Body of pancreas (tissue), 4 donors: ENCODE data around the gene TMEM179B.
"Not testable (repeated sequence)": the region's sequence is repeated elsewhere in the genome, so short reads cannot be mapped to it uniquely, and the experiment has no call there.

Experiments
- CTCF ChIP-seq, 7 experiments: fragments of 450-650 bp in 4 of 7; fragments of 200-600 bp in 3 of 7; sonication (generic) in 3 of 7; IDR thresholded peaks; one replicate each; pipeline ENCODE4 v1.5.1; 2016 to 2019; ENCODE audit warnings: antibody characterized with exemption in 7 of 7
- POLR2A ChIP-seq, 3 donors: fragments of 450-650 bp; IDR thresholded peaks; one replicate each; pipeline ENCODE4 v1.6.1; 2016; ENCODE audit warnings: antibody characterized with exemption in 3 of 3, mild to moderate bottlenecking in 2 of 3

- TF ChIP-seq CTCF, POLR2A (IDR thresholded peaks at IDR 0.05): not testable (repeated sequence)
These were observed 37.3 kb upstream of the TMEM179B start for GRCh38 chr11:62749931-62750330.
